PC-9 (cell line): ENCODE measurements around the gene UGT2B10.
"Not testable (repeated sequence)": the region's sequence is repeated elsewhere in the genome, so short reads cannot be mapped to it uniquely, and the experiment has no call there.

Experiments used
- CTCF ChIP-seq: fragments of 200-600 bp; sonication (generic); conservative IDR thresholded peaks from 2 replicates; pipeline ENCODE4 v1.6.1; 2017; ENCODE audit warnings: mixed run types, antibody characterized with exemption, mild to moderate bottlenecking, moderate library complexity
- EZH2 ChIP-seq: fragments of 200-600 bp; sonication (generic); IDR thresholded peaks from 2 replicates; pipeline ENCODE4 v1.8.0; 2017; ENCODE audit warnings: antibody characterized with exemption, low read depth

- not testable (repeated sequence) for TF ChIP-seq CTCF, EZH2
These were observed 2.3 kb downstream of the UGT2B10 start for GRCh38 chr4:68818030-68818462.
